ENCODE data around the gene PTBP3.
"Not testable (repeated sequence)": the region's sequence is repeated elsewhere in the genome, so short reads cannot be mapped to it uniquely, and the experiment has no call there.

The PTBP3 gene

GRCh38 chr9:112224401-112225289 lies 108.8 kb downstream of the PTBP3 start:
- in situ Hi-C loops (cut with MboI; ENCODE audit: low sequenced_read_pairs), result no loop called here

GRCh38 chr9:112218908-112219307 lies 114.5 kb downstream of the PTBP3 start:
- in situ Hi-C loops (cut with MboI; ENCODE audit: low sequenced_read_pairs), result no loop called here

GRCh38 chr9:112212926-112213325 lies 120.5 kb downstream of the PTBP3 start:
- in situ Hi-C loops (cut with MboI; ENCODE audit: low sequenced_read_pairs), result no loop called here

GRCh38 chr9:112207451-112207850 lies 126.0 kb downstream of the PTBP3 start:
- in situ Hi-C loops (cut with MboI; ENCODE audit: low sequenced_read_pairs), result no loop called here

GRCh38 chr9:112203536-112203935 lies 129.9 kb downstream of the PTBP3 start:
- in situ Hi-C loops (cut with MboI; ENCODE audit: low sequenced_read_pairs), result no loop called here

- in situ Hi-C loops (cut with MboI; ENCODE audit: low sequenced_read_pairs), result no loop called here
Observed at GRCh38 chr9:112200711-112201110, 132.7 kb downstream of the PTBP3 start.

- in situ Hi-C loops (cut with MboI; ENCODE audit: low sequenced_read_pairs), result no loop called here
Observed at GRCh38 chr9:112198646-112199045, 134.8 kb downstream of the PTBP3 start.

- in situ Hi-C loops (cut with MboI; ENCODE audit: low sequenced_read_pairs), result no loop called here
Observed at GRCh38 chr9:112194969-112195431, 138.4 kb downstream of the PTBP3 start.

- in situ Hi-C loops (cut with MboI; ENCODE audit: low sequenced_read_pairs), result no loop called here
Observed at GRCh38 chr9:112193572-112194288, 139.7 kb downstream of the PTBP3 start.

- in situ Hi-C loops (cut with MboI; ENCODE audit: low sequenced_read_pairs), result not testable (repeated sequence)
Observed at GRCh38 chr9:112190320-112190719, 143.1 kb downstream of the PTBP3 start.

- in situ Hi-C loops (cut with MboI; ENCODE audit: low sequenced_read_pairs), result no loop called here
Observed at GRCh38 chr9:112188884-112189283, 144.5 kb downstream of the PTBP3 start.

GRCh38 chr9:112187404-112187803 lies 146.0 kb downstream of the PTBP3 start:
- in situ Hi-C loops (cut with MboI; ENCODE audit: low sequenced_read_pairs), result no loop called here

GRCh38 chr9:112186695-112187094 lies 146.7 kb downstream of the PTBP3 start:
- in situ Hi-C loops (cut with MboI; ENCODE audit: low sequenced_read_pairs), result no loop called here

- in situ Hi-C loops (cut with MboI; ENCODE audit: low sequenced_read_pairs), result no loop called here
Observed at GRCh38 chr9:112184946-112185345, 148.5 kb downstream of the PTBP3 start.

- in situ Hi-C loops (cut with MboI; ENCODE audit: low sequenced_read_pairs), result no loop called here
Observed at GRCh38 chr9:112184221-112184620, 149.2 kb downstream of the PTBP3 start.

- in situ Hi-C loops (cut with MboI; ENCODE audit: low sequenced_read_pairs), result no loop called here
Observed at GRCh38 chr9:112180387-112180881, 153.0 kb downstream of the PTBP3 start.

GRCh38 chr9:112179816-112180215 lies 153.6 kb downstream of the PTBP3 start:
- in situ Hi-C loops (cut with MboI; ENCODE audit: low sequenced_read_pairs), result no loop called here

- in situ Hi-C loops (cut with MboI; ENCODE audit: low sequenced_read_pairs), result no loop called here
Observed at GRCh38 chr9:112176524-112176923, 156.9 kb downstream of the PTBP3 start.

- in situ Hi-C loops (cut with MboI; ENCODE audit: low sequenced_read_pairs), result no loop called here
Observed at GRCh38 chr9:112175796-112176315, 157.6 kb downstream of the PTBP3 start.

GRCh38 chr9:112174965-112175795 lies 158.2 kb downstream of the PTBP3 start, which contains the start of gene SUSD1:
Gene SUSD1 (minus strand): TSS chr9:112175297. CDS start chr9:112175235, 62 bp downstream.
- in situ Hi-C loops (cut with MboI; ENCODE audit: low sequenced_read_pairs), result no loop called here

Data from HL-60/S4 treated with phorbol 12-myristate 13-acetate at 8.2 ng/mL for 4 days and 3 days (cell line).